Spleen (tissue), 7 donors: ENCODE data around the gene PDXK.

Experiments
- CTCF ChIP-seq, 11 experiments: fragments of 200-600 bp in 7 of 11; fragments of 450-650 bp in 4 of 11; sonication (generic) in 4 of 11; IDR thresholded peaks in 8 of 11; conservative IDR thresholded peaks in 3 of 11; 1 replicate in 7 of 11; 2 replicates in 4 of 11; pipeline versions ENCODE4 v1.4.0 to v1.8.0; 2016 to 2021; ENCODE audit warnings: antibody characterized with exemption in 11 of 11, inconsistent platforms in 4 of 11, mild to moderate bottlenecking in 1 of 11
- POLR2A ChIP-seq, 3 donors: fragments of 450-650 bp; IDR thresholded peaks; one replicate each; pipeline ENCODE4 v1.5.1; 2017; ENCODE audit warnings: antibody characterized with exemption in 3 of 3, mild to moderate bottlenecking in 1 of 3
- POLR2AphosphoS5 ChIP-seq, 3 donors: sonication (generic); formaldehyde crosslinking; IDR thresholded peaks; one replicate each; pipeline ENCODE4 v1.5.1; 2017; ENCODE audit warnings: antibody characterized with exemption in 3 of 3
- donor health status: DM: no; HTN: no; CAD: no; lungs with moderate emphysema.
- donor health status: DM: no; HTN: no; CAD: no.
- donor health status: DM: no; HTN: no; CAD: no.

GRCh38 chr21:43770066-43770655 lies 51.2 kb downstream of the PDXK start:
- TF ChIP-seq CTCF (IDR thresholded peaks at IDR 0.05 in 8 of 11, conservative IDR thresholded peaks at IDR 0.05 in 3 of 11) (no peak), POLR2A (IDR thresholded peaks at IDR 0.05) (no peak), POLR2AphosphoS5 (IDR thresholded peaks at IDR 0.05) (peak in 1 of 3 donors; percentile 26)
